ENCODE results near the gene UBE2J2.

GRCh38 chr1:1302006-1302430 is 28.4 kb upstream of the UBE2J2 start:
- TF ChIP-seq POLR2A (IDR thresholded peaks at IDR 0.05) (no peak), CTCF (IDR thresholded peaks at IDR 0.05) (no peak), EP300 (IDR thresholded peaks at IDR 0.05) (no peak)
